ENCODE measurements around the gene KDM3B. TPM values are rescaled to one million over a fixed set of nuclear protein-coding genes. Genes with fewer than 3 reads are reported as not detected.
A peak's percentile ranks its signal among the peaks of the same experiment; 100 is the strongest.

KDM3B gene
- total RNA-seq, 2 donors from 2014 or later, result 98.2 to 104 TPM

- Mint-ChIP-seq H3K36me3 (ENCODE audit: low read depth) (no peaks in the 10 kb centered on the region), H3K4me1 (peaks cover 10% of the 10 kb centered on the region), H3K27ac (no peak overlapping the region), H3K9me3 (no peaks in the 10 kb centered on the region), H3K4me3 (no peak overlapping the region), H3K27me3 (ENCODE audit: insufficient read depth) (peaks cover 11% of the 10 kb centered on the region)
- Histone ChIP-seq H3K9me3 (ENCODE audit: control insufficient read depth, low read length) (no peaks in the 10 kb centered on the region), H3K27ac (ENCODE audit: low read depth, low read length) (peak overlapping the region; percentile 47), H3K4me1 (ENCODE audit: control insufficient read depth, insufficient read depth, low read length) (no peaks in the 10 kb centered on the region), H3K4me3 (ENCODE audit: low read length) (no peak overlapping the region), H3K27me3 (ENCODE audit: control insufficient read depth, insufficient read depth, low read length, poor library complexity, severe bottlenecking) (no peaks in the 10 kb centered on the region), H3K36me3 (ENCODE audit: control insufficient read depth, insufficient read depth, low read length) (no peaks in the 10 kb centered on the region), H3K9ac (ENCODE audit: extremely low read depth, low read length, poor library complexity, severe bottlenecking) (no peak overlapping the region)
- no peak for DNase-seq
- WGBS, 2 experiments (ENCODE audit: insufficient coverage in 1 of 2, insufficient read length in 1 of 2), result 84 to 97% methylated on average over 4 to 9 of the region's 9 CpGs
- TF ChIP-seq, protein P1, sequence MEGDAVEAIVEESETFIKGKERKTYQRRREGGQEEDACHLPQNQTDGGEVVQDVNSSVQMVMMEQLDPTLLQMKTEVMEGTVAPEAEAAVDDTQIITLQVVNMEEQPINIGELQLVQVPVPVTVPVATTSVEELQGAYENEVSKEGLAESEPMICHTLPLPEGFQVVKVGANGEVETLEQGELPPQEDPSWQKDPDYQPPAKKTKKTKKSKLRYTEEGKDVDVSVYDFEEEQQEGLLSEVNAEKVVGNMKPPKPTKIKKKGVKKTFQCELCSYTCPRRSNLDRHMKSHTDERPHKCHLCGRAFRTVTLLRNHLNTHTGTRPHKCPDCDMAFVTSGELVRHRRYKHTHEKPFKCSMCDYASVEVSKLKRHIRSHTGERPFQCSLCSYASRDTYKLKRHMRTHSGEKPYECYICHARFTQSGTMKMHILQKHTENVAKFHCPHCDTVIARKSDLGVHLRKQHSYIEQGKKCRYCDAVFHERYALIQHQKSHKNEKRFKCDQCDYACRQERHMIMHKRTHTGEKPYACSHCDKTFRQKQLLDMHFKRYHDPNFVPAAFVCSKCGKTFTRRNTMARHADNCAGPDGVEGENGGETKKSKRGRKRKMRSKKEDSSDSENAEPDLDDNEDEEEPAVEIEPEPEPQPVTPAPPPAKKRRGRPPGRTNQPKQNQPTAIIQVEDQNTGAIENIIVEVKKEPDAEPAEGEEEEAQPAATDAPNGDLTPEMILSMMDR (conservative IDR thresholded peaks at IDR 0.05), result no peak
These were observed 96.3 kb downstream of the KDM3B start for GRCh38 chr5:138448481-138449398.

DNA sequence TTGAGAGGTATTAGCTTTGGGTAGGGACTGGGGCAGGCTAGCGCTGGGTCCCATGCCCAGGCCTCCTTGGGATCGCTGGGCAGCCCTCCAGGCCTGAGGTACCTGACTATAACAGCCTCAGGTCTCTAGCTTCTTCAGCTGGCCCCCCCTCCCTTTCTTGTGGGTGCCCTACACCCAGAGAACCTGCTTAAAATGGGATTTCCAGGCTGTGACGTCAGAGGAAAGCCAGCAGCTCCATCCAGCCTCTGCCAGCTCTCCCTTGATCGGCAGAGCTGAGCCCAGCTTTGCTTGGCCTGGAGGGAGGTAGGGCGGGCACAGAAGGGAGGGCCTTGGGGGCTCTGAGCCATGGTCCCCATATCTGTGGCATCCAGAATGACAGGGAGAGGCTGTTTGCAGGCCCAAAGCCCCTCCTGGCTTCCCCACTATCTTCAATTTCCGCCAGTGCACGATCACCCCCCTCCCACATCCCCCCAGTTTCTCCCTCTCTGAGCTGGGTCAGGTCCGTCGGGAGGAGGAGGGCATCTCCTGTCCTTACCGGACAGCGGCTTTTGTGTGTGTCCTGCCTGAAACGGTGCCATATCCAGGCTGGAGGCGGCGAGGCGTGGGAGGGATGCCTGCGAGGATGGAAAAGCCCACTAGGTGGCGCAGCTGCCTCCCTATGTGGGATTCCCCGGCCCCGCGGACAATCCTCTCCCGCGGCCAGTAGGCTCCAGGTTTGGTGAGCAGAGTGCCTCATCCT, 97.2 kb downstream of the KDM3B start:
- Histone ChIP-seq H3K4me3 (ENCODE audit: low read length) (no peak overlapping the region), H3K4me1 (ENCODE audit: control insufficient read depth, insufficient read depth, low read length) (no peaks in the 10 kb centered on the region), H3K27me3 (ENCODE audit: control insufficient read depth, insufficient read depth, low read length, poor library complexity, severe bottlenecking) (no peaks in the 10 kb centered on the region), H3K27ac (ENCODE audit: low read depth, low read length) (peak overlapping the region; percentile 47), H3K9ac (ENCODE audit: extremely low read depth, low read length, poor library complexity, severe bottlenecking) (no peak overlapping the region), H3K36me3 (ENCODE audit: control insufficient read depth, insufficient read depth, low read length) (no peaks in the 10 kb centered on the region), H3K9me3 (ENCODE audit: control insufficient read depth, low read length) (no peaks in the 10 kb centered on the region)
- H3K36me3 Mint-ChIP-seq (ENCODE audit: low read depth), result no peaks in the 10 kb centered on the region
- TF ChIP-seq, protein P1 (conservative IDR thresholded peaks at IDR 0.05), result peak; percentile 94
- peaks cover 10% of the 10 kb centered on the region for H3K4me1 Mint-ChIP-seq
- no peaks in the 10 kb centered on the region for H3K9me3 Mint-ChIP-seq
- DNase-seq, result peak; percentile 97
- peaks cover 11% of the 10 kb centered on the region for H3K27me3 Mint-ChIP-seq (ENCODE audit: insufficient read depth)
- H3K27ac Mint-ChIP-seq, result no peak overlapping the region
- WGBS, 2 experiments (ENCODE audit: insufficient coverage in 1 of 2, insufficient read length in 1 of 2), result 9 to 23% methylated on average over 15 to 22 of the region's 22 CpGs
- H3K4me3 Mint-ChIP-seq, result peak overlapping the region; percentile 38

GRCh38 chr5:138450971-138451370, 98.5 kb downstream of the KDM3B start:
- TF ChIP-seq, protein P1 (conservative IDR thresholded peaks at IDR 0.05), result no peak
- H3K9me3 ChIP-seq (ENCODE audit: control insufficient read depth, low read length), result no peaks in the 10 kb centered on the region
- Mint-ChIP-seq H3K9me3 (no peaks in the 10 kb centered on the region), H3K27ac (no peak overlapping the region), H3K4me1 (peaks cover 19% of the 10 kb centered on the region), H3K4me3 (no peak overlapping the region), H3K27me3 (ENCODE audit: insufficient read depth) (peaks cover 14% of the 10 kb centered on the region), H3K36me3 (ENCODE audit: low read depth) (no peaks in the 10 kb centered on the region)
- H3K27ac ChIP-seq (ENCODE audit: low read depth, low read length), result no peak overlapping the region
- no peaks in the 10 kb centered on the region for H3K36me3 ChIP-seq (ENCODE audit: control insufficient read depth, insufficient read depth, low read length)
- H3K27me3 ChIP-seq (ENCODE audit: control insufficient read depth, insufficient read depth, low read length, poor library complexity, severe bottlenecking), result no peaks in the 10 kb centered on the region
- H3K4me1 ChIP-seq (ENCODE audit: control insufficient read depth, insufficient read depth, low read length), result no peaks in the 10 kb centered on the region
- no peak overlapping the region for H3K9ac ChIP-seq (ENCODE audit: extremely low read depth, low read length, poor library complexity, severe bottlenecking)
- no peak overlapping the region for H3K4me3 ChIP-seq (ENCODE audit: low read length)
- 93 to 96% methylated on average over 5 of the region's 5 CpGs for WGBS, 2 experiments (ENCODE audit: insufficient coverage in 1 of 2, insufficient read length in 1 of 2)
- no peak for DNase-seq

Data from endodermal cell (in vitro differentiated cells).